ENCODE results near the gene RPS21.
A peak's percentile ranks its signal among the peaks of the same experiment; 100 is the strongest.

DNA sequence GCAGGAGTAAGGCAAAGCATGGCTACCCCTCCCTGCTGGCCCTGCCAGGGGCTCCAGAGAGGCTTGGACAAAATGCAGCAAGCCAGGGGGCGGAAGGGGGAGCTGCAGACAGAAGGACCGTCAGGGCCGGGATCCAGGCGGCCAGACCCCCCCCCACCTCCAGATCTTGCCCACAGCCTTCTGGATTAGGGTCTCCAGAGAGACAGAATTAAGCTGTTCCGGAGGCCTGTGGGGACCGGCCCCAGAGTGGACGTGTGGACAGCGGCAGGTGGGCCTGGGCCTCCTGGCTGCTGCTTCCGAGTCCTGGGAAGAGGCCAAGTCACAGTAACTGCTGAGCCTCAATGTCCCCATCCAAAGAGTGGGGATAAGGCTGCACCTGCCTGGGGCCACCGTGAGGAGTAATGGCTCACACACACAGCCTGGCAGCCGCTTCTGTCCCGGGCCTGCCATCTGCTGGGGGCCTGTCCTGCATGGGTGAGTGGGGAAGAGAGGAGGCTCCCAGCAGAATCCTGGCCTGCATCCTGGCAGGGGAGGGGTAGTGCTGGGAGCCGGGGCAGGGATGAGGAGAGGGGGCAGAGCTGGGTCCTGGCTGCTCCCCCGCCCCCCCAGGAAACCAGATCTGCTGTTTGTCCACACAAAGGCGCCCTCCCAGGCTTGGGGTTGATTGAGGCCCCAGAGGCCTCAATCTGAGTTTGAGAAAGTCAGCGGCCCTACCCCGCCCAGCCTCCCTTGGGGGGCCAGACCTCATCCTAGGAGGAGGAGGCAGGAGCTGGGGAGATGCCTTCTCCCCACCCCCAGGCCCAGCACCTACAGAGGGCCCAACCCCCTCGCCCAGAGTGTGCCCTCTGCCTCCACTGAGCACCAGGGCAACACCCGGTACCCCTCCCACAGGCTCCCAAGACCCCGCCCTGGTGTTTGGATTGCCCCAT is 23.6 kb upstream of the RPS21 start:
- TF ChIP-seq POLR2A (IDR thresholded peaks at IDR 0.05) (no peak), POLR2AphosphoS5 (IDR thresholded peaks at IDR 0.05) (no peak)
- TF ChIP-seq, protein P1, sequence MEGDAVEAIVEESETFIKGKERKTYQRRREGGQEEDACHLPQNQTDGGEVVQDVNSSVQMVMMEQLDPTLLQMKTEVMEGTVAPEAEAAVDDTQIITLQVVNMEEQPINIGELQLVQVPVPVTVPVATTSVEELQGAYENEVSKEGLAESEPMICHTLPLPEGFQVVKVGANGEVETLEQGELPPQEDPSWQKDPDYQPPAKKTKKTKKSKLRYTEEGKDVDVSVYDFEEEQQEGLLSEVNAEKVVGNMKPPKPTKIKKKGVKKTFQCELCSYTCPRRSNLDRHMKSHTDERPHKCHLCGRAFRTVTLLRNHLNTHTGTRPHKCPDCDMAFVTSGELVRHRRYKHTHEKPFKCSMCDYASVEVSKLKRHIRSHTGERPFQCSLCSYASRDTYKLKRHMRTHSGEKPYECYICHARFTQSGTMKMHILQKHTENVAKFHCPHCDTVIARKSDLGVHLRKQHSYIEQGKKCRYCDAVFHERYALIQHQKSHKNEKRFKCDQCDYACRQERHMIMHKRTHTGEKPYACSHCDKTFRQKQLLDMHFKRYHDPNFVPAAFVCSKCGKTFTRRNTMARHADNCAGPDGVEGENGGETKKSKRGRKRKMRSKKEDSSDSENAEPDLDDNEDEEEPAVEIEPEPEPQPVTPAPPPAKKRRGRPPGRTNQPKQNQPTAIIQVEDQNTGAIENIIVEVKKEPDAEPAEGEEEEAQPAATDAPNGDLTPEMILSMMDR (IDR thresholded peaks at IDR 0.05 in 8 of 11, conservative IDR thresholded peaks at IDR 0.05 in 3 of 11), result peak in 1 of 11 experiments; percentile 2
